Dermis blood vessel endothelial cell (primary cell): ENCODE results near the gene GRIP2. TPM values are rescaled to one million over a fixed set of nuclear protein-coding genes. Genes with fewer than 3 reads are reported as not detected.
A peak's percentile ranks its signal among the peaks of the same experiment; 100 is the strongest.

Source experiments
- DNase-seq: peaks from one replicate; pipeline ENCODE4 v3.0.0; 2010
- total RNA-seq: library from RNA; depleted of rRNA; stranded (reverse); fragments of >200 nt; gene quantifications from 2 replicates; pipeline ENCODE4 v1.2.3, GENCODE V29; 2014

The GRIP2 gene
- total RNA-seq, 1 donor from 2014 or later = under 0.01 TPM

DNA sequence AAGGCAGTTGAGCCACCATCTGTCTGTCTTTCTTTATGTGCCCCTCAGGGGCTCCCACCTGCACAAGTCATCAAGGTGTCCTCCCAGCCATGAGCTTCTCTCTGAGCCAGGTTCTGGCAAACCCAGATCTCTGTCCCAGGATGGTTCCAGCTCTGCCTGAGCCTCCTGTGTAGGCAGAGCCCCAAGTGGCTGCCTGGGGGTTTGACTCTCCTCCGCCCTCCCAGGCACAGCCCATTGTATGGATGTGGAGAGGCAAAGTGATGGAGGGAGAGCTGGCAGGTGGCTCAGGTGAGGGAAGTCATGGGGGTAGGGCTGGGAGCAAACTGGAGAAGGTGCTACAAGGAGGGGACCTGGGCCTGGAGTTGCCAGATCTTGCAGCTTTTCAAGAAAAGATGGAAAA lies 56.9 kb downstream of the GRIP2 start:
- no peak for DNase-seq

DNA sequence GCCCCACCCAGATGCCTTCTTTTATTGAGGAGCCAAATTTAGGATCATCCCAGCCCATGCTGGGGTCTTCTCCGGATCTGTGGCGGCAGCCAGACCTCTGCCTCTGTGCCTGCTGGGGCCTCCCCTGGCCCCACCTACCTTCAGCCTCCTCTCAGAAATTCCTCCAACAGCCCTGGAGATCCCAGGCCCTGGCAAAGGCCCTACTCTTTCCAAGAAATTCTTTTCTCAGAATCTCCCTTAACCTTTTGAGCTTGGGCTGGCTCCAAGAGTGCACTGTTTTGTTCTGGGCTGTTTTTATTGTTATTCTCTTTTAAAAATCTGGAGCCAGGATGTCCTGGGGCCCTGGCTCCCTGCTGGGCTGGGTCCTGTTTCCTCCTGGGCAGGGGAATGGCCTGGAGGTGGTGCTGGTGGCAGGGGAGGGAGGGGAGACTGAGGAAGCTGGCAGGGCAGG lies 57.8 kb downstream of the GRIP2 start:
- DNase-seq = peak; percentile 82

DNA sequence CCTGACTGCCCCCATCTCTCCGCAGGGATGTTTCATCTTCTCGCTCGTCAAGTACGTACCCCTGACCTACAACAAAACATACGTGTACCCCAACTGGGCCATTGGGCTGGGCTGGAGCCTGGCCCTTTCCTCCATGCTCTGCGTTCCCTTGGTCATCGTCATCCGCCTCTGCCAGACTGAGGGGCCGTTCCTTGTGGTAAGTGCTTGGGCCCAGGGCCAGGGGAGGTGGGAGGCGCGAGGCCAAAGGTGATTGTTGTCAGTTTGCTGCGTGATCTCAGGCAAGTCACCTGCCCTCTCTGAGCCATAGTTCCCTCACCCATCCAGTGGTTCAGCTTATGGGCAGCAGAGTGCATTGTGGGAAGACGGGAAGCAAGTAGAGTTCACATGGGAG lies 58.5 kb downstream of the GRIP2 start:
- no peak for DNase-seq

GRCh38 chr3:14481018-14481645 lies 59.0 kb downstream of the GRIP2 start:
- DNase-seq = no peak

DNA sequence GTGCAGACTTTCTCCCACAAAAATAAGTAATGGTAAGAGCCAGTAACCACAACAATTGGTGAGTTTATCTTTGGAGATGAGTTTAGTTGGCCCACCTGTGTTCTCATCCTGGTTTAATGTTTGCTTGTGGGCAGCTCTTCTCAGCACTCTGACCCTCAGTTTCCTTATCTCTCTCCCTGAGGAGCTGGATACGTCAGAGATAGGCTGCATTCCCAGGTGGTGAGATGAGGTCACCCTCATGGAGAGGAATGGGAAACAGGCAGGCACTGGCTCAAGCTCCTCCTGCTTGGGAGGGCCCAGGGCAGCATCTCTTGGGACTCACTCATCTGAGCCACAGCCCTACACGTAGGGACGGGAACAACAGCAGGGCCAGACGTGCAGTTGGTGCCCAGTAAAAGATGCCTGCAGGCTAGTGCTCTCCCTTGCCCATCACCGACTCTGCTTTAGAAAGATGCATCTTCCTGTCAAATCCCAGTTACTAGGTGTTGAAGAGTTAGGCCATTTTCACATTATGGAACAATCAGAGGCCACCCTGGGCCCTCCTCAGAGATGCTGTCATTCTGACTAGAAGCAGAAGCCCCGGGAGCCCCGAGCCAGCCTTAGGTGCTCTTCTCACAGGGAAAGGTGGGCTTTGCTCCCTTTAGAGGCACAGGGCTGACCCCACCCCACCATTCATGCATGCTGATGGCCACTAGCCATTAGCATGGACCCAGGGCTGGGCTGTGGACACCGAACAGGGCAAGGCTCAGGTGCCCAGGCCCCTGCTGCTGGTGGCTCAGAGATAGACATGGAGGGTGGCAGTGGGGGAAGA lies 59.7 kb downstream of the GRIP2 start:
- DNase-seq = peak; percentile 96

DNA sequence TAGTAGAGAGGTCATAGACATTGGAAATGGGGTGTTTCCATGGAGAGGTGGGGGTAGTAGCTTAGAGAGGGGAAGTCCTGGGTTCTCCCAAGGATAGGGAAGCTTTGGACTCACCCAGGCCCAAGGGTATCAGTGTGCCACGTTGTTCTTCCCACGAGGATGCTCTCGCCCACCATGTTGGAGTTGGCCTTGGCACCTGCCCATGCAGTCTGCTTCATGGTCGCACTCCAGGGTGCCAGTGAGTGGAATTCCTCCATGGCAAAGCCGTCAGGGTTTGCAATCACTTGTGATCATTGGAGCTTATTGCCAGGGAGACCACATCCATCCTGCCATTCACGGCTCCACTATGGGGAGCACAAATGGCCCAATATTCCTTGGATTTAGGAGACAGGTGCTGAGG lies 60.6 kb downstream of the GRIP2 start:
- DNase-seq = no peak

DNA sequence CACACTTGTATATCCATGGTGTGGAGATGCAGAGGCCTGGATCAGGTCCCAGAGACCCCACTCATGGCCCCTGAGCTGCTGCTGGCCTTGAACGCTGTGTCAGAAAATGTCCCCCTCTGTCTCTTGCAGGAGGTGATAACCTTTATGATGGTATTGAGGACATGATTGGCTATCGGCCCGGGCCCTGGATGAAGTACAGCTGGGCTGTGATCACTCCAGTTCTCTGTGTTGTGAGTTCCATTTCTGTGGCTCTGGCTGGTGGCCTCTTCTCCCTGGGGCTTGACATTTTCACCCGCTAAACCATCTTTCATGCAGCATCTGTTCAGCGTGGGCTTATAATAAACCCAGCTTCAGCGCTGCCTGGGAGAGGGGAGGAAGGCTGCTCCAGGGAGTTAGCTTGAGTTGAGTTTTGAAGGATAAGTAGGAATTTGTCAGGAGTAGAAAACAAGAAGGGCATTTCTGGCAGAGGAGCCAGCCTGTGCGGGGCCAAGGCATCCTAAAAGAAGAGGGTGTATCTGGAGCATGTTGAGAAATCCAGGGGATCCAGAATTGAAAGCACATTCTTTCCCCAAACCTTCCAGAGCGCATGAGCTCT lies 61.1 kb downstream of the GRIP2 start:
- no peak for DNase-seq

DNA sequence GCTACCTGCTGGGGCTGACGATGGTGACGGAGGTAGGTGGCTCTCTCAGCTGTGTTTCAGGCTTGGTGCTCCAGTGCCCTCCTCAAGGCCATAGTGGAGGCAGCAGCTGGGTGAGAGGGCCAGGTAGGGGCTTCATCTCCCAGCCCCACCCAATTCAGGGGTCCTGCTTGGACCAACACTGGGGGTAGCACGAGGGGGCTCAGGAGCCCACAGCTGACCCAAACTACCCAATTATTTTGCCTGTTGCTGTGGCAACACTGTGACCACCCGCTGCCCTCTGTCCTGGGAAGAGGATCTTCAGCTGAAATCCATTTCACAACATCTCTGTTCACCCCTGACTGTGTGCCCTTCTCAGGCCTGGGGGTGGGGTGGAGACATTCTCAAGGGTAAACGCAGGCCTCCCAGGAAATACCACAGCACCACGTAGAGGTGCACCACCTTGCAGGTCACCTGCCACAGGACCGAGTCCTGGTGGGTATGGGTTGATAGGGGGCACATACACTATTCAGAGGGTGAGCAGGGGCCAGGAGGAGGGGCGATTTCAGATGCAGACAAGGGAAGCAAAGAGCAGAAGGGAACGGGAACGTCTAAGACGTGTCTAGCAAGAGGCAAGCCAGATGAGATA lies 62.7 kb downstream of the GRIP2 start:
- DNase-seq = no peak

GRCh38 chr3:14476583-14477265 lies 63.4 kb downstream of the GRIP2 start:
- no peak for DNase-seq

DNA sequence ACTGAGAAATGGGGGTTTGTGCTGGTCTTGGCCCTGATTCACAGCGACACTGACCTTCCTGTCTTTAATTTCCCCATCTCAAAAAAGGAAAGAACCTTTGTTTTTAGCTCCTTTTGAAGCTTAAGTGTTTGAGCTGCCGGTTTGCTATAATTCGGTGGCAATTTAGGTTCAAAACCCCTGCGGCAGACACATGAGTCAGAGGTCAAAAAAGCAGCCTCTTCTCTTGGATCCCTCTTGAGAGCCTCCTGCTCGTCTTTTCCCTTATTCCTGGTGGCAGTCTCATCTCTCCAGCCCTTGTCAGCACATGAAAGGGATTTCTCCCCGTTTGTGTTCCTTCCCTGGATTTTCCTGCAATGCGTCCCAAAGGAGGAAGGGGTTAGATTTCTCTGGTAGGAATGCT lies 64.5 kb downstream of the GRIP2 start:
- DNase-seq = peak; percentile 28

DNA sequence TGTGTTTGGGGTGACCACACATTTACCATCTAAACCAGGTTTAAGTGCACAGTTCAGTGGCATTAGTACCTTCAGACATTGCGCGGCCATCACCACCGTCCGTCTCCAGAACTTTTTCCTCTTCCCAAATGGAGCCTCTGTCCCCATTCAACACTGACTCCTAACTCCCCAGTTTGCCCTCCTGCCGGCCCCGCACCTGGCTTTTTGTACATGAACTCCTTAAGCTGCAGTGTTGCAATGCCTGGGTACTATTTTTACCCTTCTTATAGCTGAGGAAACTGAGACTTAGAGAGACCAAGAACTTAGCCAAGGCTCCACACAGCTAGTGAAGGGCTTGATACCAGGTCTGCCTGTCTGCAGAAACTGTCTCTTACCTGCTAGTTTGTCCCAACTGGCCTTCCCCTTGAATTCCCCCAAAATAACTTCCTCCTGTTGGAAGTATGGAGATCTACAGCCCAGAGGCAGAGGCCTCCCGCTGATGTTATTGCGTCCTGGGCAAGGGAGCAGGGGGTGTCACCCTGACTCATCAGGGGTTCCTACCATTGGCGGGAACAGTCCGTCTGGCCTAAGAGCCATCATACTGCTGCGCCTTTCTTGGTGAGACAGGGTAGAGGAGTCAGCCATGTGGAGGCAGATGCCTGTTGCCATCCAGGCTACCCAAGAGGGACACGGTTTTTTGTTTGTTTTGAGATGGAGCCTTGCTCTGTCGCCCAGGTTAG lies 65.6 kb downstream of the GRIP2 start:
- DNase-seq = no peak

GRCh38 chr3:14473411-14473891 lies 66.7 kb downstream of the GRIP2 start:
- no peak for DNase-seq

DNA sequence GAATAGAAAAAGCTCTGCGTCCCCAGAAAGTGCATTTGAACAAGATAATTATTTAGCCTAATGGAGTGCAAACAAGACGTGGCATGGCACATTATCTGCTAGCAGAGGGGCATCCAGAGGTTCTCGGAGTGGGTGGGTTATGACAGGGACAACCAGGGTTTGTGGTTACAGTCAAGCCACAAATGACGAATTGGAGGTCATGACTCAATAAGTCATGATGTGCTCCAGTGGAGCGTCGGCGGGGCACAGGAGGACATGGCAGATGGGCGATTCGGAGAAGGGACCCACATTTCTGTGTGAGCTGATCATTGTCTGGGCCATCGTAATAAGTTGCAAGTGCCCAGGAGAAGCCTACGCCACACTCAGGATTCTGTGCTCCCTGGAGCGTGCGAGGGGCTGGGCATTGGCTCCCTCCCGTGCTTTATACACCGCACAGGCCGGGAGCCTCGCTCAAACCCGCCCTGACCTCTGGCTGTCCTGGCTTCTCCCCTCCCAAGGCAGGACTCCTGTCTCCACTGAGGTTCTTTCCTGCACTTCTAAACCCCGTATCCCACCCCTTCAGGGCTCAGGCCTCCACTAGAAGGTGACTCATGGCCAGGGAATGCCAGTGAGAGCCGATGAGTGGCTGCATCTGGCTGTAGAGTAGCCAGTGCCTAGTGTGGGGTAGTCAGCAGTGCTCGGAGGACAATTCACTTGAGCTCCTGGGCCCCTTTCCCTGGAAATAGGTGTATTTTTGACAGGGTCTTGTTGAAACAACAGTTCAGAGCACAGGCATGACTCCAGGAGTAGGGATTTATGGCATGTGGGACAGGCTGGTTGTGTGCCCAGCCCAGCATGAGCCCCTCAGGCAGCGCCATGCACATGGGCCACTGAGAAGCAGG lies 67.4 kb downstream of the GRIP2 start:
- peak; percentile 87 for DNase-seq

DNA sequence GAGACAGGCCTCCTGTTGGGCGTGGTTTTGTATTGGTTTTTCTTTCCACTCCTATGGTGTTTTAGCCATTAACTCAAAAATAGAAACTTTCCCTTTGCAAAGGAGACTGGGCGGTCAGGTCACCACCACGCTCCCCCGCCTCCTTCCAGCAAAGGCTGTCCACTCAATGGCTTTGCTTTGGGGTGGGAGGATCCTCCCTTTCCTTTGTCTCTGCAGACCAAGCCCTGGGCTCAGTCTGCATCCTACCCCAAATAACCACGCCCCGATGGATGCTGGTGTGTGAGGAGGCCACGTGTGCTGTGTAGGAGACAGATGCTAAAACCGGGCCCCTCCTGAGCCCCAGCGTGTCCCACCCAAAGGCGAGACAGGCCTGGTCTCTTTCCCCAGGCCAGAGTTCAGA lies 68.5 kb downstream of the GRIP2 start:
- no peak for DNase-seq

GRCh38 chr3:14471016-14471415 lies 69.1 kb downstream of the GRIP2 start:
- DNase-seq = no peak

DNA sequence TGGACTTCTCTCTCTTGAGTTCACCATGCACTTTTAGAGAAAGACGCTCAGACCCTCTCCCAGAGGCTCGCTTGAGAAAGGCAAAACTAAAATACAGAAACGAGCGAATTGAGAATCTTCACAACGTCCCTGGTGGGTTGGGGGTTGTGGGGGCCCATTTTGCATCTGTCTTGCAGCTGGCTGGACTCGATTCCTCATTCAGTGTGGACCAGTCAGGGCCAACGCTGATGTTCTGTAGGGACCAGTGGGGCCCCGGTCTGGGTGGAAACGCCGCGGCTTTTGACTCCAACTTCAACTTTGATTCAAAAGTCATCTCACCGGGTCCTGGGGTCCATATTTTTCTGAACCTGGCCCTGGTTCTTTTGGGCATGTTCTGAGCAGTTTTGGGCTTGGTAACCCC lies 69.7 kb downstream of the GRIP2 start:
- no peak for DNase-seq

DNA sequence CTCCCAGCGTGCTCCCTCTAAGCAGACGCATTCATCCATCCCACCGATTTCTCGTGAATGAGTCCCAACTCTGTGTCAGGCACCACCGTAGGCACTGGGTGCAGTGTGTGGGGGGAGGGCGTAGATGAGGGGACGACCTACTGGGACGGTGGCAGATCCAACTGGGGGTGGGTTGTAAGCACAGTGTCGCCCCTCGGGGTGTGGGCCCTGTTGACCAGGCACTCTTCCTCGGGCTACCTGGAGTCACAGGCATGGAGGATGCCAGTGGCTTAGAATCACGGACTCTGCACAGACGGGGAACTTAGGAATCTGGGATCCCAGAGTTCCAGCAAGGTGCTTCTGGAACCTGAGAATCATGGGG lies 71.5 kb downstream of the GRIP2 start:
- DNase-seq = no peak

- peak; percentile 66 for DNase-seq
These were observed 72.1 kb downstream of the GRIP2 start for GRCh38 chr3:14467814-14468620.

DNA sequence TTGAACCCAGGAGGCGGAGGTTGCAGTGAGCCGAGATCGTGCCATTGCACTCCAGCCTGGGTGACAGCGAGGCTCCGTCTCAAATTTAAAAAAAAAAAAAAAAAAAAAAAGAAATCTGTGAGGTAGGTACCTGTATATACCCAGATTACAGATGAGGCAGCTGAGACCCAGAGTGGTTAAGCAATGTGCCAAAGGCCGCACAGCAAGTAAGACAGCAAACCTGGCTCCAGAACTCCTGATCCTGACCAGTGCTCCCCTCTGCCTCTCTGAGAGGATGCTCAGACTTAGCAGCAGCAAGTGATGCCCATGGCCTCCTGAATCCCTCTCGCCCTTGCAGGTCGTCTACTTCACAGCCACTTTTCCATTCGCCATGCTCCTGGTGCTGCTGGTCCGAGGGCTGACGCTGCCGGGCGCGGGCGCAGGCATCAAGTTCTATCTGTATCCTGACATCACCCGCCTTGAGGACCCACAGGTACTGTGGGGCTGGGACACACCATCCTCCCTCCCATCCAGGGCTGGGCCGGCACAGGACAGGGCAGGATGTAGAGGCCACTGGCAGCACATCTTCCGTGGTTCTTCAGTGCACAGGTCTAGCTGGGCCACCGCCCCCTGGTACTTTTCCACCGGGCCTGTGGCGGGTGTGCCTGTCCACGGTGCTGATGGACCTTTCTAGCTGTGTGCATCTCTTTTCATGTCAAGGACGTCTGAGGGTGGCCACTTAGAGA lies 73.8 kb downstream of the GRIP2 start:
- DNase-seq = no peak
